Measurements from ENCODE around the gene ZNF182.
"Not testable (repeated sequence)": the region's sequence is repeated elsewhere in the genome, so short reads cannot be mapped to it uniquely, and the experiment has no call there.

Gene ZNF182

DNA sequence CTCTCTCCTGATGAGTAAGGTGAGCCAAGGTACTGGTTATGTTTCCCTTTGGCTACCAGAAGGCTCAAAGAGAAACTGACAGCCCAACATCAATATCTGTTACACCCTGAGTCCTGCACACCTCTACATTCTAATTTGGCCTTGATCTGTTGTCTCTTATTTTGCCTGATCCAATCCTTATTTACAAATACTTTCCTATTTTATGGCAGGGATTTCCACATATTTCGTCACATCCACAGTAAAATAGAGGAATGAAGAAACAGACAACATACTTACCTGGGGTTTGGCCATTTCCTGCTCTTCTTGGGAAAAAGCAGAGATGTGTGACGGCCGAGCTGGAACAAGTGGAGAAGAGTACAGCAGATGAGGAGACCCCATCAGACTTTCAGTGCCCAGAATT lies 1.5 kb downstream of the ZNF182 start:
- DNase-seq: no peak

- no peak for DNase-seq
Observed at GRCh38 chrX:48001260-48001659, 2.5 kb downstream of the ZNF182 start.

DNA sequence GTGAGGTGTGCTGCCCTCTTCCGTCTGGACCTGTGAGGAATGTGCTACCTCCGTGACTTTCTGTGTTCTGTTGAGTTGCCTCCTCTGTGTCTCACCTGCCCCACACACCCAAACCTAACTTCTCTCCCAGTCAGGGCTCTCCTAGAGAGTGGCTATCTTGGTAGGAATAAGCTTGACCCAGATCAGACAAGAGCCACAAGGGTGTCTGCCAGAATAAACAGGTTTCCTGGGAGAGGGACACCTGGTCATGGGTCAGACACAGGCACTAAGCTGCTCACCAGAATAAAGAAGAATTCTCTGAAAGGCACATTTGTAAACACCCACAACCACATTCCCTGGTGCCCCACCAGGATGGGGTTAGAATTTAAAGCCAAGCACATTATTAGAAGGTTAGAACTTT lies 11.1 kb downstream of the ZNF182 start:
- no peak for DNase-seq

DNA sequence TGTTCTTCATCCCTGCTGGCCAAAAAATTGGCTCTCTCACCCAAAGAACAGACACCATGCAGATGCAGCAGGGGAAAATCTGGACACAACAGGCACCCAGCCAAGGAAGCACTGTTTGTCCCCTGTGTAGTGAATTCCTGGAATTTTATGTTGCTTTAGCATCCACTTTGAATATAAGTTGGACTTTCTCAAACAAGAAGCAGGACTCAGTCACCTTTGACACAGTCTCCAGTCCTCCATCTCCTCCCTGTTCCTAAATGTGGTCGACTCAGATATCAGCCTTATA lies 11.8 kb downstream of the ZNF182 start:
- no peak for DNase-seq

DNA sequence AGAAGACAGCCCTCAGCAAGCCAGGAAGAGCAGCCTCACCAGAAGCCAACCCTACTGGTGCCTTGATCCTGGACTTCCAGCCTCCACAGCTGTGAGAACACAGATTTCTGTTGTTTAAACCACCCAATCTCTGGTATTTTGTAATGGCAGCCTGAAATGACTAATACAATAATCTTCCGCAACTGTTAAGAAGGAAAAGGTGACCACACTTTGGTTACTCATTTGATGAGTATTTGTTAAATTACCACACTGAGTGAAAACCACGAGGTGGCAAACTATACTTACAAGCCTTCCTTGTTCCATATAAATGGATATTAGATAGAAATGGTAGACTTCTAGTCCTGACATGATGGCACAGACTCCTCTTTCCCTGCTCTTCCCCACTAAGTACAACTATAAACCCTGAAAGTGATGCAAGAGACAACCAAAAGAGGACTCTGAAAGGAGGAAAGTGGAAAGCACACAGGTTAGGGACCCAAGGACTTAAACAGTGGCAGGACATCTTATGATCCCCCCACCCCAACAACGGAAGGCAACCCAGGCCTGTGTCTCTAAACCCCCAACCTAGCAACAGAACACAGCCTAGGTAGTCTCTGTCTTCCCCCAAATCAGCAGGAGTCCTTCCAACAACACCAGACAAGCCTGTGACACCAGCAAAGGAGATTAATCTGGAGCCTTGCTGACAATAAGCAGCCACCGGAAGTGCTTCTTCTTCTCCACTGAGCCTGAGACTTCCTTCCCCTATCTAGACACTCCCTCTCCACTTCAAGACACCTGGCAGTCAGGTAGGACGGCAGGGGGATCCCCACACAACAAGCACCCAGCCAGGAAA lies 12.3 kb downstream of the ZNF182 start:
- DNase-seq: no peak

GRCh38 chrX:47976254-47977151 lies 27.3 kb downstream of the ZNF182 start:
- no peak for DNase-seq

DNA sequence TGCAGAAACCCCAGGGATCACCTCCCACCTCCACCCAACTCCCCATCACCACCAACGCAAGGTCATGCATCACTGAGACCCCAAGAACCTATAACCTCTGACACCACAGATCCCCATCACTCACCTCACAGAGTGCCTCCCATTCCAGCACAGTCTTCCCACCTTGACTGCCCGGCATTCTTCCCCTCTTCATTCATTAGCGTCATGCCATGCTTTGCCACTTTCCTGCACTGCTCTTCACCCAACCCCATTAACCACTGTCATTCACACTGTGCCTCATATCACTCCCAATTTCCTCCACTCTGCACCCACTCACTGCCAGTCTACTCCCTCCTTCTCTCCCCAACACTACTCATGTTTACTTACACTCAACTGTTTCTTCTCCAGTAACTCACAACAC lies 30.6 kb downstream of the ZNF182 start:
- DNase-seq: no peak

DNA sequence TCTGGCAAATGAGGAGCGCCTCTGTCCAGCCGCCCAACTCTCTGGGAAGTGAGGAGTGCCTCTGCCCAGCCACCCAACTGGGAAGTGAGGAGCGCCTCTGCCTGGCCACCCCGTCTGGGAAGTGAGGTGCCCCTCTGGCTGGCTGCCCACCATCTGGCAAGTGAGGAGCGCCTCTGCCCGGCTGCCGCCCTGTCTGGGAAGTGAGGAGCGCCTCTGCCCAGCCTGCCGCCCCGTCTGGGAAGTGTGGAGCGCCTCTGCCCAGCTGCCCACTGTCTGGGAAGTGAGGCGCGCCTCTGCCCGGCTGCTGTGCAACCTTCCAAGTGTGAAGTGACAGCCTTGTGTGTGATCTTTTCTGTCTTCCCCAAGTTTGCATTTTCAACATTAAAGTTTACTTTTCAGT lies 38.3 kb downstream of the ZNF182 start:
- not testable (repeated sequence) for DNase-seq

DNA sequence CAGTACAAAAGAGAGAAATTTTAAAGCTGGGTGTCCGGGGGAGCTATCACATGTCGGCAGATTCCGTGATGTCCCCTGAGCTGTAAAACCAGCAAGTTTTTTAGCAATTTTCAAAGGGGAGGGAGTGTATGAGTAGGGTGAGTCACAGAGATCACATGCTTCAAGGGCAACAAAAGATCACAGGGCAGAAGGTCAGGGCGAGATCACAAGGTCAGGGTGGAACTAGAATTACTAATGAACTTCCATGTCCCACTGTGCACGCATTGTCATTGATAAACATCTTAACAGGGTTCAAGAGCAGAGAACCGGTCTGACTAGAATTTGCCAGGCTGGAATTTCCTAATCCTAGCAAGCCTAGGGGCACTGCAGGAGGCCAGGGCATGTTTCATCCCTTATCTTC lies 42.0 kb downstream of the ZNF182 start:
- not testable (repeated sequence) for DNase-seq

- DNase-seq: no peak
Observed at GRCh38 chrX:47960406-47960805, 43.4 kb downstream of the ZNF182 start.

DNA sequence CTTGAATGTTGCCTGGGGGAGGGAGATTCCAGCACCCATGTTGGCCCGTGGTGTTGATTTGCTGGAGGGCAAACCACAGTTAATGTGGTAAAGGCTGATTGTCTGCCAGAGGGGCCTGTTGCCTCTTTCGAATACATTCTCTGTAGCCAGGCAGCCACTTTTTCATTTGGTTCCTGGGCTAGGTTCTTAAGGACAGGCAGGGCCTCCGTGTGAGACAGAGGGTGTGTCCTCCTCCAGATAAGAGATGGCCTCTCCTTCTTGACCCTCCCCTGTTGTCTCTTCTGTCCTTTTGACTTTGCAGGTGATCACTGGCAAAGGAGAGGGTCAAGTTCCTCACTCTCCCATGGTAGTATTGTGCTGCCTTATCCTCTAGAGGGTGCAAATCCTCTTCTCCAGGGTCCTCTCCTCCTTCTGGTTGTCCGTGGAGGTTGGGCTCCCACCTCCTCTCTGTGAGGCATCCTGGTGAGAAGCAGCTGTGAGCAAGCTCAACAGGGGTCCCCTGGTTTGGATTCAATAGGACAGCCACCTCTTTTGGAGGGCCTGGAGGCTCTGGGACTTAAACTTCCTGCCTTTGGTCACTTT lies 44.9 kb downstream of the ZNF182 start:
- DNase-seq: no peak

DNA sequence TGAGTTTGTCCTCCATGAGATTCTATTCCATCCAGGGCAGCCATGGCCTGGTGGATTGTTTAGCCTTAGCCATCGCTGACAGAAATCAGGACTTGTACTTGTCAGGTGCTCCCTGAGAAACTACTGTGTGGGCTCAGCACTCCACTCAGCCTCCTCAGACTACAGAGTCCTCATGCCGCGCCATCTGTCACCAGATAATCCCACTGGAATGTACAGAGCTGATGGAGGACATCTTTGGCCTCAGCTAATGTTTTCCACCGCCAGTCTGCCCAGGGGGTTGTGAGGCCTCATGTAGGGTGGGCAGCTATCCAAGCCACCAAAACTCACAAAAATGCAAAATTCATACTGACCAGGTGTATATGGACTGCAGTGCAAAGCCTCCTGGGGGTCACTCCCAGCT lies 45.6 kb downstream of the ZNF182 start:
- DNase-seq: not testable (repeated sequence)

- DNase-seq: no peak
Observed at GRCh38 chrX:47956016-47956415, 47.8 kb downstream of the ZNF182 start.

GRCh38 chrX:47955295-47955694 lies 48.5 kb downstream of the ZNF182 start:
- not testable (repeated sequence) for DNase-seq

DNA sequence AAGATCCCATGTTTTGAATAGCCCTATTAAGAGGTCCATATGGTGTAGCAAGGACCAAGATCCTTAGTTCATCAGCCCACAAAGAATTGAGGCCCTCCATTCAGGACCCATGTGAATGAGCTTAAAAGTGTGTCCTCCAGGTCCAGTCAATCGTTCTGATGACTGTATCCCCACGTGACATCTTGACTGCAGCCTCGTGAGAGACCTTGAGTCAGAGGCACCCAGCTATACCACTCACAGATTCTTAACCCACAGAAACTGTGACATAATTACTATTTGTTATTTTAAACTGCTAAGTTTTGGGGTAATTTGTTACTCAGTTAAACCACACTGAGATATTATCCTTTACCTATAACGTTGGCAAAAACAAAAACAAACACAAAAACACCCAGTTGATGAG lies 62.4 kb downstream of the ZNF182 start:
- DNase-seq: no peak

DNA sequence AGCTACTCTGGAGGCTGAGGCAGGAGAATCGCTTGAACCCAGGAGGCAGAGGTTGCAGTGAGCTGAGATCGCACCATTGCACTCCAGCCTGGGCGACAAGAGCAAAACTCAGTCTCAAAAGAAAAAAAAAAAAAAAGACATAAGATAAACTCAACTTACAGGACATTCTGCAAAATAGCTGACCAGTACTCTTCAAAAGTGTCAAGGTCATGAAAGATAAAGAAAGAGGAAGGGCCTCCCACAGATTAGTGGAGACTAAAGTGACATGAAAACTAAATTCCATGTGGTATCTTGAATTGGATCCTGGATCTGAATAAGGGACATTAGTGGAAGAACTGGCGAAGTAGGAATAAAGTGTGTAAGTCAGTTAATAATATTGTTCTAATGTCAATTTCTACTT lies 63.3 kb downstream of the ZNF182 start:
- no peak for DNase-seq

- no peak for DNase-seq
Observed at GRCh38 chrX:47936940-47937317, 66.9 kb downstream of the ZNF182 start.

DNA sequence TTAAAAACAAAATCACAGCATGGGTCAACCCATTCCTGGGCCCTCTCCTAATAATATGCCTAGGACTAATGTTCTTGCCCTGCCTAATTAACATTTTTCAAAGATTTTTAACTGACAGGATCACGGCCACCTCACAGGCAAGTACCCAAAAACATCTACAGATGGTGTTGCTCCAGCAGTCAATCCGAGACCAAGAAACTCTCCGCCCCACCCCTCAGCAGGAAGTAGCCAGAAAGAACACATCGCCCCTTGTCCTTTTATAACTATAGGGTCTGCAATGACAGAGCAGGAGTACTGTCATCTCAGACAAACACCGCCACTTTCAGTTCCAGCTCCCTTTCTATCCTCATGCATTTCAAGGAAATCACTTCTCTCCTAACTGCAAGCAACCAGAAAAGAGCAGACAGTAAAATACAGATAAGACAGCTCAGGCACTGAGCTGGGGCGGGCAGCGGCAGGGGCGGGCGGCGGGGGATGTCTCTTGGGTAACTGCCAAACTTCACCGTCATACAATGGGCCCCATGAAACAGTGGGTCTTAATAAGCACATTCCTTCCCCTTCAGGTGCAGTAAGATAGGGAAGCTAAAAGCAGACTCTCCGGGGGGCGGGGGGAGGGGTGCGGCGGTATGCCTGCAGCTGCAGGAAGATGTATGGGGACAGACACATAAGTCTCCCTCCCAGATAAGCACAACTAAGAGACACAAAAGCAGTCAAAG lies 67.4 kb downstream of the ZNF182 start:
- peak in 1 of 51 donors; percentile 3 for DNase-seq

DNA sequence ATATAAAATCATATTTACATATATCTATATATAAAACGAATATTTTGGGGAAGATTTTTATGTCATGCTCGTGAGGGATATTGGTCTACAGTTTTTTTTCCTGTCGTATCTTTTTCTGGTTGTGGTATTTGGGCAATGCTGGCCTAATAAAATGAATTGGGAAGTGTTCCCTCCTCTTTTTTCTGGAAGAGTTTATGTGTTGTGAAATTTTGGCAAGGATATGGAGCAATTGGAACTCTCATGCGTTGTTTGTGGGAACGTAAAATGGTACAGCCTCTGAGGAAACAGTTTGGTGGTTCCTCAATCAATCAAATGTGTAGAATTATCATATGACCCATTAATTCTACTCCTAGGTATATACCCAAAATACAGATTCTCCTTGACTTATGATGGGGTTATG lies 69.8 kb downstream of the ZNF182 start:
- no peak for DNase-seq

DNA sequence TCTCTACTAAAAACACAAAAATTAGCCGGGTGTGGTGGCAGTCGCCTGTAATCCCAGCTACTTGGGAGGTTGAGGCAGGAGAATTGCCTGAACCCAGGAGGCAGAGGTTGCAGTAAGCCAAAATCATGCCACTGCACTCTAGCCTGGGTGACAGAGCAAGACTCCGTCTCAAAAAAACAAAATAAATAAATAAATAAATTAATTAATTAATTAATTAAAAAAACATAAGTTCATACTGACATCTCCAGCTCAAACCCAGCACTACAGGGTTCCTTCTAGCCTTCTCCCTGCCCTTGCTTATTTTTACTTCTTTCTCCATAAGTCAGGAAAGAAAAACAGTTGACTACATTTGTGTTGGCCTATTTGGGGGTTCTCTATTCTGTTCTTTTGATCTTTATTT lies 71.8 kb downstream of the ZNF182 start:
- not testable (repeated sequence) for DNase-seq

DNA sequence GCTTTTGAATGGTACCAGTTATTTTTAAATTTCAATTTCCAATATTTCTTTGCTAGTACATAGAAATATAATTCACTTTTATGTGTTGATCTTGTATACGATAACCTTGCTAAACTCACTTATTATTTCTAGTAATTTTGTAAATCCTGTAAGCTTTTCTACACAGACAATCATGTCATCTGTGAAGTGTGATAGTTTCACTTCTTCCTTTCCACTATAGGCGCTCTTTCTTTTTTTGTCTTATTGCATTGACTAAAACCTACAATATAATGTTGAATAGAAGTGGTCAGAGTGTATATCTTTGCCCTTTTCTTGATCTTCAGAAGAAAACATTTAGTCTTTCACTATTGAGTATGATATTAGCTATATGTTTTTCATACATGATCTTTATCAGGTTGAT lies 76.6 kb downstream of the ZNF182 start:
- no peak for DNase-seq
